ENCODE data around the gene COG7. TPM values are rescaled to one million over a fixed set of nuclear protein-coding genes. Genes with fewer than 3 reads are reported as not detected.

COG7 gene
- total and polyA plus RNA-seq, 2 of the 13 experiments (the other 11 are each of a cell fraction or from before 2014, with no cell fraction given): 12.6 to 54.5 TPM

DNA sequence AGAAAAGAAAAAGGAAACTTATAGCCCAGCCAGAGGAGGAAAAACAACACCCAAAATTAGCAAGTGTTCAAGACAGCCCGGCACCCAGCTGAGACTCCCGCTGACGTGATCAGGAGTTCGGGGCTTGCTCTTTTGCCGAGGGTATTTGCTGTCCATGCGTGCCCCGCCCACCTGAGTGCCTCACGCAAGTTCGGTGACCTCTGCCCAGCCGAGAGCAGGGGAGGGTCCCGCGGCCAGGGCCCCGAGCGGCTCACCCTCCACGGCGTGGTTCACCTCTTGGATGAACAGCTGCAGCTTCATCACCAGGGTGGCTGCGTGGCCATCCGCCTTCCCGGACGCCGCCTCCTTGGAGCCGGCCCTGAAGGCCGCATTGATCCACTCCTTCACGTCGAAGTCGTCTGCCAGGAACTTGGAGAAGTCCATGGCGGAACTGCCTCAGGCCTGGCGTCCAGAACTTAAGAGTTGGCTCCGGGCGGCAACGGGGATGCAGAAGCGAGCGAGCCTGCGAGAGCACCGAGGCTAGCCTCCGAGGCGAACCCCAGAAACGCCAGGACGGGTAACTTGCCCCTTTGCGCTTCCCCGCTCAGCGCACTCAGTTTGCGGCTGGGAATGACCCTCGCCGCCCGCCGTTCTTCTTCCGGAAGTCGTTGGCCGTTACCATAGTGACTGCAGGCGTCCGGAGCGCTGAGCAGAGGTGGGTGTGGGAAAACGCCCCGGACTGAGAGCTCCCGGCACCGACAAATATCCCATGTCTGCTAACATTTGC, at the start of gene COG7 (continued):
- TF ChIP-seq, protein P1, sequence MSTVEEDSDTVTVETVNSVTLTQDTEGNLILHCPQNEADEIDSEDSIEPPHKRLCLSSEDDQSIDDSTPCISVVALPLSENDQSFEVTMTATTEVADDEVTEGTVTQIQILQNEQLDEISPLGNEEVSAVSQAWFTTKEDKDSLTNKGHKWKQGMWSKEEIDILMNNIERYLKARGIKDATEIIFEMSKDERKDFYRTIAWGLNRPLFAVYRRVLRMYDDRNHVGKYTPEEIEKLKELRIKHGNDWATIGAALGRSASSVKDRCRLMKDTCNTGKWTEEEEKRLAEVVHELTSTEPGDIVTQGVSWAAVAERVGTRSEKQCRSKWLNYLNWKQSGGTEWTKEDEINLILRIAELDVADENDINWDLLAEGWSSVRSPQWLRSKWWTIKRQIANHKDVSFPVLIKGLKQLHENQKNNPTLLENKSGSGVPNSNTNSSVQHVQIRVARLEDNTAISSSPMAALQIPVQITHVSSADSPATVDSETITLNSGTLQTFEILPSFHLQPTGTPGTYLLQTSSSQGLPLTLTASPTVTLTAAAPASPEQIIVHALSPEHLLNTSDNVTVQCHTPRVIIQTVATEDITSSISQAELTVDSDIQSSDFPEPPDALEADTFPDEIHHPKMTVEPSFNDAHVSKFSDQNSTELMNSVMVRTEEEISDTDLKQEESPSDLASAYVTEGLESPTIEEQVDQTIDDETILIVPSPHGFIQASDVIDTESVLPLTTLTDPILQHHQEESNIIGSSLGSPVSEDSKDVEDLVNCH (CRISPR knock-in tag; IDR thresholded peaks at IDR 0.05): peak; percentile 94
- TF ChIP-seq, protein P2, sequence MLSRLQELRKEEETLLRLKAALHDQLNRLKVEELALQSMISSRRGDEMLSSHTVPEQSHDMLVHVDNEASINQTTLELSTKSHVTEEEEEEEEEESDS (CRISPR knock-in tag; IDR thresholded peaks at IDR 0.05; ENCODE audit: borderline replicate concordance): peak; percentile 66; the same call in 1 of the 2 replicates
- TF ChIP-seq MTF2 (CRISPR knock-in tag; IDR thresholded peaks at IDR 0.05; ENCODE audit: borderline replicate concordance): peak; percentile 63; the same call in 1 of the 2 replicates
- TF ChIP-seq, protein P3, sequence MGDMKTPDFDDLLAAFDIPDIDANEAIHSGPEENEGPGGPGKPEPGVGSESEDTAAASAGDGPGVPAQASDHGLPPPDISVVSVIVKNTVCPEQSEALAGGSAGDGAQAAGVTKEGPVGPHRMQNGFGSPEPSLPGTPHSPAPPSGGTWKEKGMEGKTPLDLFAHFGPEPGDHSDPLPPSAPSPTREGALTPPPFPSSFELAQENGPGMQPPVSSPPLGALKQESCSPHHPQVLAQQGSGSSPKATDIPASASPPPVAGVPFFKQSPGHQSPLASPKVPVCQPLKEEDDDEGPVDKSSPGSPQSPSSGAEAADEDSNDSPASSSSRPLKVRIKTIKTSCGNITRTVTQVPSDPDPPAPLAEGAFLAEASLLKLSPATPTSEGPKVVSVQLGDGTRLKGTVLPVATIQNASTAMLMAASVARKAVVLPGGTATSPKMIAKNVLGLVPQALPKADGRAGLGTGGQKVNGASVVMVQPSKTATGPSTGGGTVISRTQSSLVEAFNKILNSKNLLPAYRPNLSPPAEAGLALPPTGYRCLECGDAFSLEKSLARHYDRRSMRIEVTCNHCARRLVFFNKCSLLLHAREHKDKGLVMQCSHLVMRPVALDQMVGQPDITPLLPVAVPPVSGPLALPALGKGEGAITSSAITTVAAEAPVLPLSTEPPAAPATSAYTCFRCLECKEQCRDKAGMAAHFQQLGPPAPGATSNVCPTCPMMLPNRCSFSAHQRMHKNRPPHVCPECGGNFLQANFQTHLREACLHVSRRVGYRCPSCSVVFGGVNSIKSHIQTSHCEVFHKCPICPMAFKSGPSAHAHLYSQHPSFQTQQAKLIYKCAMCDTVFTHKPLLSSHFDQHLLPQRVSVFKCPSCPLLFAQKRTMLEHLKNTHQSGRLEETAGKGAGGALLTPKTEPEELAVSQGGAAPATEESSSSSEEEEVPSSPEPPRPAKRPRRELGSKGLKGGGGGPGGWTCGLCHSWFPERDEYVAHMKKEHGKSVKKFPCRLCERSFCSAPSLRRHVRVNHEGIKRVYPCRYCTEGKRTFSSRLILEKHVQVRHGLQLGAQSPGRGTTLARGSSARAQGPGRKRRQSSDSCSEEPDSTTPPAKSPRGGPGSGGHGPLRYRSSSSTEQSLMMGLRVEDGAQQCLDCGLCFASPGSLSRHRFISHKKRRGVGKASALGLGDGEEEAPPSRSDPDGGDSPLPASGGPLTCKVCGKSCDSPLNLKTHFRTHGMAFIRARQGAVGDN (CRISPR knock-in tag; IDR thresholded peaks at IDR 0.05): peak; percentile 99
- TF ChIP-seq, protein P4, sequence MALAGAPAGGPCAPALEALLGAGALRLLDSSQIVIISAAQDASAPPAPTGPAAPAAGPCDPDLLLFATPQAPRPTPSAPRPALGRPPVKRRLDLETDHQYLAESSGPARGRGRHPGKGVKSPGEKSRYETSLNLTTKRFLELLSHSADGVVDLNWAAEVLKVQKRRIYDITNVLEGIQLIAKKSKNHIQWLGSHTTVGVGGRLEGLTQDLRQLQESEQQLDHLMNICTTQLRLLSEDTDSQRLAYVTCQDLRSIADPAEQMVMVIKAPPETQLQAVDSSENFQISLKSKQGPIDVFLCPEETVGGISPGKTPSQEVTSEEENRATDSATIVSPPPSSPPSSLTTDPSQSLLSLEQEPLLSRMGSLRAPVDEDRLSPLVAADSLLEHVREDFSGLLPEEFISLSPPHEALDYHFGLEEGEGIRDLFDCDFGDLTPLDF (CRISPR knock-in tag; IDR thresholded peaks at IDR 0.05): peak; percentile 86
- TF ChIP-seq, protein P5, sequence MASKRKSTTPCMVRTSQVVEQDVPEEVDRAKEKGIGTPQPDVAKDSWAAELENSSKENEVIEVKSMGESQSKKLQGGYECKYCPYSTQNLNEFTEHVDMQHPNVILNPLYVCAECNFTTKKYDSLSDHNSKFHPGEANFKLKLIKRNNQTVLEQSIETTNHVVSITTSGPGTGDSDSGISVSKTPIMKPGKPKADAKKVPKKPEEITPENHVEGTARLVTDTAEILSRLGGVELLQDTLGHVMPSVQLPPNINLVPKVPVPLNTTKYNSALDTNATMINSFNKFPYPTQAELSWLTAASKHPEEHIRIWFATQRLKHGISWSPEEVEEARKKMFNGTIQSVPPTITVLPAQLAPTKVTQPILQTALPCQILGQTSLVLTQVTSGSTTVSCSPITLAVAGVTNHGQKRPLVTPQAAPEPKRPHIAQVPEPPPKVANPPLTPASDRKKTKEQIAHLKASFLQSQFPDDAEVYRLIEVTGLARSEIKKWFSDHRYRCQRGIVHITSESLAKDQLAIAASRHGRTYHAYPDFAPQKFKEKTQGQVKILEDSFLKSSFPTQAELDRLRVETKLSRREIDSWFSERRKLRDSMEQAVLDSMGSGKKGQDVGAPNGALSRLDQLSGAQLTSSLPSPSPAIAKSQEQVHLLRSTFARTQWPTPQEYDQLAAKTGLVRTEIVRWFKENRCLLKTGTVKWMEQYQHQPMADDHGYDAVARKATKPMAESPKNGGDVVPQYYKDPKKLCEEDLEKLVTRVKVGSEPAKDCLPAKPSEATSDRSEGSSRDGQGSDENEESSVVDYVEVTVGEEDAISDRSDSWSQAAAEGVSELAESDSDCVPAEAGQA (IDR thresholded peaks at IDR 0.05; ENCODE audit: low read depth): peak; percentile 44
- TF ChIP-seq, protein P5 (CRISPR knock-in tag; IDR thresholded peaks at IDR 0.05; ENCODE audit: borderline replicate concordance): peak; percentile 96; the same call in 1 of the 2 replicates
- TF ChIP-seq DNMT3B (CRISPR knock-in tag; conservative IDR thresholded peaks at IDR 0.05): peak; percentile 99
- no peak for TF ChIP-seq NPAS2 (CRISPR knock-in tag; IDR thresholded peaks at IDR 0.05; ENCODE audit: borderline replicate concordance)
- peak; percentile 96 for TF ChIP-seq ZNF790 (CRISPR knock-in tag; IDR thresholded peaks at IDR 0.05; ENCODE audit: borderline replicate concordance)
- TF ChIP-seq POLR2AphosphoS2 (IDR thresholded peaks at IDR 0.05; ENCODE audit: low read depth, low read length): no peak
- no peak for TF ChIP-seq ZNF720 (CRISPR knock-in tag; IDR thresholded peaks at IDR 0.05)
- peak; percentile 88; the same call in 1 of the 2 replicates for TF ChIP-seq REL (CRISPR knock-in tag; conservative IDR thresholded peaks at IDR 0.05)
- peak; percentile 70; the same call in 1 of the 2 replicates for TF ChIP-seq KDM4B (CRISPR knock-in tag; IDR thresholded peaks at IDR 0.05)

All from HepG2 (cell line).